ENCODE results near the gene FBXL17.

GRCh38 chr5:108090946-108091345 is 291.0 kb downstream of the FBXL17 start:
- TF ChIP-seq SMAD4 (CRISPR knock-in tag; IDR thresholded peaks at IDR 0.05) (no peak), SP1 (CRISPR knock-in tag; conservative IDR thresholded peaks at IDR 0.05) (no peak), CTCF (IDR thresholded peaks at IDR 0.05) (no peak), ATF2 (CRISPR knock-in tag; IDR thresholded peaks at IDR 0.05; ENCODE audit: borderline replicate concordance, low read depth) (no peak)

Data from WTC11 (cell line).